Stimulated activated CD4-positive, alpha-beta T cell treated with anti-CD3 and anti-CD28 coated beads, Interleukin-2, amount 100 ng/mL, for 4 hours (primary cell): ENCODE measurements around the gene SIGLEC5.

ENCODE experiments used
- DNase-seq: peaks from one replicate; pipeline ENCODE4 v3.0.0-alpha.2; 2020; ENCODE audit warnings: low read depth

Gene SIGLEC5

GRCh38 chr19:51628153-51628939 is 1.9 kb downstream of the SIGLEC5 start:
- no peak for DNase-seq

- no peak for DNase-seq
Observed at GRCh38 chr19:51627491-51628138, 2.6 kb downstream of the SIGLEC5 start.

DNA sequence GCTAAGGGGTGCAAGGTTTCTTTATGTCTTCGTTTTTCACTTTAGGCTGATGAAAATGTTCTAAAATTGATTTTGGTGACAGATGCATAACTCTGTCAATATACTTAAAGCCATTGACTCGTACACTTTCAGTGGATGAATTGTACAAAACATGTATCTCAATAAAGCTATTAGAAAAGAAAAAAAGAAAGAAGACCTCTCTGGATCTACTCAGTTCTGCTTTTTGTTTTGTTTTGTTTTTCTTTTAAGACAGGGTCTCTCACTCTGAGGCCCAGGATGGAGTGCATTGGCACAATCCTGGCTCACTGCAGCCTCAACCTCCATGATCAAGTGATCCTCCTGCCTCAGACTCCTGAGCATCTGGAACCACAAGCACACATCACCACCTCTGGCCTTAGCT is 3.5 kb downstream of the SIGLEC5 start:
- DNase-seq = no peak

- DNase-seq = no peak
Observed at GRCh38 chr19:51621178-51621577, 9.0 kb downstream of the SIGLEC5 start.

DNA sequence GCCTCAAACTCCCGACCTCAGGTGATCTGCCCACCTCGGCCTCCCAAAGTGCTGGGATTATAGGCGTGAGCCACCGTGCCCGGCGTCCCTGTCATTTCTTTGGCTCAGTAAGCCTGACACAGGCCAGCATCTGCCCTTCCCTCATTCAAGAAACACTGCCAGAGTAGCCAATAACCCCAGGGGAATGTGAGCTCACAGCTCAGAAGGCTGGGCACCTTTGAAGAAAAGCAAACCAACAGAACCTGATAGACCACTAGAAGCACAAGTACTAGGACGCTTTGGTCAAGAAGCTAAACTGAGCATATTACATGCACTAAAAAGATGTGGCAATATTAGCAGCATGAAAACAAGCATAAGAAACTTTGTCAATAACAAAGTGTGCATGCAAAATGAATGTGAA is 14.2 kb downstream of the SIGLEC5 start:
- DNase-seq = no peak

- DNase-seq = no peak
Observed at GRCh38 chr19:51614789-51615188, 15.4 kb downstream of the SIGLEC5 start.

- no peak for DNase-seq
Observed at GRCh38 chr19:51610576-51610975, 19.6 kb downstream of the SIGLEC5 start.

- DNase-seq = peak; percentile 13
Observed at GRCh38 chr19:51607920-51608562, 22.2 kb downstream of the SIGLEC5 start.

GRCh38 chr19:51607077-51607476 is 23.1 kb downstream of the SIGLEC5 start:
- no peak for DNase-seq

DNA sequence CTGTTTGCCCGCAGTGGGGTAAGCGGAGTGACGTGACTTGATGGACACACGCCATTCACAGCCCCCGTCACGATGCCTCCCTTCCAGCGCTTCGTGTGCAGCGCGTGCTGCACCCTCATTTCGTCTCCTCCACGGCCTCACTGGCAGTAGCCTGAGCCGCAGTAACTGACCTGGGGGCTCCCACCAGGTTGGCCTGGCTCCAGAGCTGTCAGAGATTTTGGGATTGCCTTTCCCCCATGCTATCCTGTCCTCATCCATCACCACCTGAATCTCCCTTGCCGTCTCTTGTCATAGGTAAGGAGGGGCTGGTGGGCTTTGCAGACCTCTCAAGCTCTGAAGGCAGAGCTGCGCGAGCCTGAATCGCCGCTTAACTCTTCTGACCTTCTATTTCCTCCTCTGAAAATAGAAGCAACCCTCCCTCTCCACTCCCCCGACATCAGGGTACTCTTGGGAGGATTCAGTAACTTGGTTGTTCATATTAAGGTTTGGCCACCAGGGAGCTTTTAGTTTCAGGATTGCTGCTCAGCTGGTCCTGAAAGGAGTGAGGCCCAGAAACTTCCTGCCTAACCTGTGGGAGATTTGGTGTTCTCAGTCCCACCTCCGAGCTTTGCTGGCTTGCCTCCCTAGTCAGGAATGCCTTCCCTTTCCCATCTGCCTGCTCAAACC is 27.9 kb downstream of the SIGLEC5 start:
- DNase-seq = no peak

GRCh38 chr19:51600940-51601580 is 29.1 kb downstream of the SIGLEC5 start:
- DNase-seq = no peak

- no peak for DNase-seq
Observed at GRCh38 chr19:51599084-51599483, 31.1 kb downstream of the SIGLEC5 start.

DNA sequence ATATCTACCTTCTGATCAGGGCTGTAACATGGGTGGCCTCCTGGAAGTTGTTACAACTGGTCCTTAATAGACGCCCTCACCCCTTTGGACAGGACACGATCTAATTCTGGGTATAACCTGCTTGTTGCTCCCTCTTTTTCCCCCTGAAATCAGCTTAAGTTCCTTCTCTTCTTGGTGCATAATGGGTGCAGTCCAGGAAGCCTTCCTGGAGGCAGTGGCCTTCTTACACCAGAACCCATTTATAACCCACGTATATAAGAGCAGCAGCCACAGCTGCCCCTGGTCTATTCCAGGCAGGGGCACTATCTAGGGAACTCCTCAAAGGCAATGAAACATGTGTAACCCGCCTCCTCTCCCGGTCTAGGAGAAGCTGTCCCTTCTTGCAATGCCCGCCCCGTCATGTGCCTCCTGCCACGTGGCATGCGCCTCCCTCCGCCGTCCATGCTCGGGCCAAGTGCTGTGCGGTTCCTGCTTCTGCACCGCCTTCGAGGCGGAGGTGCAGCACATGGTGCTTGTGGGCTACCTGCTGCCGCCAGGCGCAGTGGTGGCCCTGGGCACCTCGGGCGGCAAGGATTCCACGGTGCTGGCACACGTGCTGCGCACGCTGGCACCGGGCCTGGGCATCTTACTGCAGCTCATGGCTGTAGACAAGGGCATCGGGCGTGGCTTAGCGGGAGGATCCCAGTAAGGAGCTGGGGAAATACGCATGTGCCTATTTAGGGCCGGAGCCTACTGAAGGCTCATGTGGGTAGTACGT is 31.9 kb downstream of the SIGLEC5 start:
- no peak for DNase-seq

GRCh38 chr19:51595190-51596175 is 34.7 kb downstream of the SIGLEC5 start:
- no peak for DNase-seq

GRCh38 chr19:51594774-51595109 is 35.5 kb downstream of the SIGLEC5 start:
- DNase-seq = no peak

- peak; percentile 96 for DNase-seq
Observed at GRCh38 chr19:51593969-51594773, 36.0 kb downstream of the SIGLEC5 start.

DNA sequence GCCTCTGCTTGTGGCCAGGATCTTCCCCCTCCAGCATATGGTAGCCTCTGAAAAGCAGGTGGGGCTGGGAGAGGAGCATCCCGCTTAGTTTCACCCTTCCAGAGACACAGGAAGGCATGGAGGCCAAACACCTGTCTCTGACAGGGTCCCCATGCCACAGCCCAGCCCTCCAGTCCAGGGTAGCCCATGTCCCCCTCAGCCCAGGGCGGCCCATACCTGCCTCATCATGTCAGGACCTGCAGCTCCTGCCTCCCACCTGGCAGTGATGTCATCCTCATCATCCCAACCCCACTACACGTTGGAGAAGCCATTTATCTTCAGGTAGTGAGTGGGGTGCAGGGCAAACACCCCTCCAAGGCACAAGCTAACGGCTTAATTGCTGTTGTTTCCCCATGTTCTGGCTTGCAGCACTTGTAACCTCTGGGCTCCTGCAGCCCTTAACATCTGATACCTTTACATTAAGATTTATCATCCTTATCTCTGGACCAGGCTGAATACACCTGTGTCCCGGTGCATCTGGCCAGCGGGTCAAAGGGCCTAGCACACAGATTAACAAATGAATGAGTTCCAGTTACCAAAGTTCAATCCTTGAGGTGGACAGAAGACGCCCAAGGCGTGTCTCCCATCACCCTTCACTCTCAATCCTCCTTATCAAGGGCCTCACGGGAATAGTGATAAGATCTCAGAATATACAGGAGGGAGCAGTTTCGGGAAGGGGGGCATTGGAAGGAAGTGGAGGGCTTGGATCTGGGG is 36.9 kb downstream of the SIGLEC5 start:
- no peak for DNase-seq

DNA sequence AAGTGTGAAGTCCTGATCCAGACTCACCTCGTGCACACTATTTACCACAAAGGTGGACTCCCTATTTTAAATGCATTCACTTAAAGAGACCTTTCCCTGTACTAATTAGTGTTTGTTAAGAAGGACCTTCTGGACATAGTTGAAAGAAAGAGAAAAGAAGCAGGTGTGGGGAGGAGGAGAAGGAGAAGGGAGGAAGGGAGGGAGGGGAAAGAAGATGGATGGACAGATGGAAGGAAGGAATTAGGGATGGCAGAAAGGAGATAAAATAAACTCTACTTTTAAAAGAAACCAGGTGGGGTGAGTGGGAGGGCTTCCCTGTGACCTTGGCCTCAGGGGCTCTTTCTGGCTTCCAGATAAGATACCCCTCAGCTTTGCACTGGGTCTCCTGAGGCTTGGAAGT is 37.7 kb downstream of the SIGLEC5 start:
- DNase-seq = no peak

DNA sequence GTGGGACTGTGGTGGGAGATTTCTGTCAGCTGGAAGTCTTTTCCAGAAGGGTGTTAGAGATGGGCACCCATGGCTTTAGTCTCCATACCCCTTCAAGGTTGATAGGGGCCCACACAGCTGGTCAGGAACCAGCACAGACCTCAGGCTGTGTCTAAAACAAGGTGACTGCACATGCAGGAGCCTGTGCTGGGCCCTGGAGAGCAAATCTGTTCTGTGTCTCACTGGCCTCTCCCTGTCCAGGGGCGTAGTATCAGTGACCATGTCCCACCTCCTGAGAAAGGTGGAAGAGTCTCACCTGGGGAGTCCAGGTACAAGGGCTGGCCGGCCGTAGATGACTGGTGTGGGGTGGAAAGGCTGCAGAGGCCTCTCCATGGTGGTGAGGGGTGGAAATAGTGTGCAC is 39.8 kb downstream of the SIGLEC5 start:
- DNase-seq = no peak
